WTC11 (cell line): ENCODE data around the gene C2orf92. TPM values are rescaled to one million over a fixed set of nuclear protein-coding genes. Genes with fewer than 3 reads are reported as not detected.

Experiments
- ATAC-seq: fragments of 200-7000 bp; cut with Tn5 transposase; 2 replicates; pipeline ENCODE4 v1.10.0; 2021; ENCODE audit warnings: mild to moderate bottlenecking, moderate library complexity
- CTCF ChIA-PET: fragments of 300-600 bp; sonication (Branson Sonifier 250); formaldehyde crosslinking; loops from one replicate; lab custom pipeline; 2021; ENCODE audit warnings: antibody characterized with exemption; lab: Charles Lee
- POLR2A ChIA-PET: fragments of 350-600 bp; sonication (Branson Sonifier 250); formaldehyde crosslinking; loops from one replicate; lab custom pipeline; 2021; ENCODE audit warnings: antibody characterized with exemption; lab: Charles Lee
- DNase-seq: peaks from one replicate; pipeline ENCODE4 v3.0.0; 2021; ENCODE audit warnings: low spot score
- H3K27ac Mint-ChIP-seq: 2 replicates; pipeline ENCODE4 v1.8.0; 2021; ENCODE audit warnings: mixed read lengths
- H3K27me3 Mint-ChIP-seq: 2 replicates; pipeline ENCODE4 v1.8.0; 2021; ENCODE audit warnings: low read depth, mild to moderate bottlenecking, moderate library complexity, mixed read lengths
- H3K36me3 Mint-ChIP-seq: 2 replicates; pipeline ENCODE4 v1.8.0; 2021; ENCODE audit warnings: mixed read lengths
- H3K4me1 Mint-ChIP-seq: 2 replicates; pipeline ENCODE4 v1.8.0; 2022; ENCODE audit warnings: mixed read lengths
- H3K4me3 Mint-ChIP-seq: 2 replicates; pipeline ENCODE4 v1.8.0; 2021; ENCODE audit warnings: mild to moderate bottlenecking, moderate library complexity, mixed read lengths
- H3K9me3 Mint-ChIP-seq: 2 replicates; pipeline ENCODE4 v1.8.0; 2021; ENCODE audit warnings: mixed read lengths
- CREM ChIP-seq: sonication (generic); formaldehyde crosslinking; IDR thresholded peaks from 2 replicates; pipeline ENCODE4 v1.8.1; 2022; ENCODE audit warnings: mild to moderate bottlenecking, missing genetic modification reagents, moderate library complexity
- GABPB1 ChIP-seq: sonication (generic); formaldehyde crosslinking; IDR thresholded peaks from 2 replicates; pipeline ENCODE4 v1.8.1; 2023; ENCODE audit warnings: mild to moderate bottlenecking, missing genetic modification reagents
- JAZF1 ChIP-seq: fragments of 250-450 bp; sonication (Bioruptor Pico); IDR thresholded peaks from 2 replicates; pipeline ENCODE4 v1.9.0; 2021; ENCODE audit warnings: moderate library complexity, mild to moderate bottlenecking, inconsistent platforms
- NFYB ChIP-seq: sonication (generic); formaldehyde crosslinking; conservative IDR thresholded peaks from 2 replicates; pipeline ENCODE4 v1.8.0; 2022; ENCODE audit warnings: low read depth, missing genetic modification reagents
- NR1H2 ChIP-seq: sonication (generic); formaldehyde crosslinking; IDR thresholded peaks from 2 replicates; pipeline ENCODE4 v1.9.0; 2021; ENCODE audit warnings: mild to moderate bottlenecking, moderate library complexity, missing genetic modification reagents
- NR3C1 ChIP-seq: sonication (generic); formaldehyde crosslinking; conservative IDR thresholded peaks from 2 replicates; pipeline ENCODE4 v1.8.1; 2023; ENCODE audit warnings: low read depth, mild to moderate bottlenecking, missing genetic modification reagents
- OVOL2 ChIP-seq: fragments of 250-450 bp; sonication (Bioruptor Pico); IDR thresholded peaks from 2 replicates; pipeline ENCODE4 v1.9.0; 2021; ENCODE audit warnings: mild to moderate bottlenecking, borderline replicate concordance
- ZNF232 ChIP-seq: sonication (generic); formaldehyde crosslinking; IDR thresholded peaks from 2 replicates; pipeline ENCODE4 v1.8.0; 2022; ENCODE audit warnings: mild to moderate bottlenecking, missing genetic modification reagents
- total RNA-seq: library from RNA; stranded (reverse); gene quantifications from 3 replicates; pipeline ENCODE4 v1.2.3, GENCODE V29; 2021
- TF ChIP-seq, protein P1 (sequence below): sonication (generic); formaldehyde crosslinking; IDR thresholded peaks from 2 replicates; pipeline ENCODE4 v1.8.0; 2022; ENCODE audit warnings: missing genetic modification reagents
- TF ChIP-seq, protein P2 (sequence below): fragments of 250-450 bp; sonication (Bioruptor Pico); conservative IDR thresholded peaks from 2 replicates; pipeline ENCODE4 v1.9.0; 2021; ENCODE audit warnings: mild to moderate bottlenecking
- TF ChIP-seq, protein P3 (sequence below): sonication (generic); formaldehyde crosslinking; IDR thresholded peaks from 2 replicates; pipeline ENCODE4 v1.8.1; 2023; ENCODE audit warnings: mild to moderate bottlenecking, missing genetic modification reagents
- TF ChIP-seq, protein P4 (sequence below): sonication (generic); formaldehyde crosslinking; IDR thresholded peaks from 2 replicates; pipeline ENCODE4 v1.8.1; 2022; ENCODE audit warnings: low read depth, mild to moderate bottlenecking, moderate library complexity, missing genetic modification reagents, borderline replicate concordance
- TF ChIP-seq, protein P5 (sequence below): sonication (generic); formaldehyde crosslinking; IDR thresholded peaks from 2 replicates; pipeline ENCODE4 v1.8.1; 2023; ENCODE audit warnings: mild to moderate bottlenecking, missing genetic modification reagents, moderate library complexity
- TF ChIP-seq, protein P6 (sequence below): sonication (generic); formaldehyde crosslinking; IDR thresholded peaks from 2 replicates; pipeline ENCODE4 v1.8.1; 2023; ENCODE audit warnings: mild to moderate bottlenecking, missing genetic modification reagents, borderline replicate concordance
- TF ChIP-seq, protein P7 (sequence below): sonication (generic); formaldehyde crosslinking; IDR thresholded peaks from 2 replicates; pipeline ENCODE4 v1.8.1; 2022; ENCODE audit warnings: missing genetic modification reagents, borderline replicate concordance
- TF ChIP-seq, protein P8 (sequence below): sonication (generic); formaldehyde crosslinking; IDR thresholded peaks from 2 replicates; pipeline ENCODE4 v1.8.0; 2022; ENCODE audit warnings: mild to moderate bottlenecking, missing genetic modification reagents

C2orf92 gene
- total RNA-seq, 1 experiment from 2014 or later: 5.2 TPM

DNA sequence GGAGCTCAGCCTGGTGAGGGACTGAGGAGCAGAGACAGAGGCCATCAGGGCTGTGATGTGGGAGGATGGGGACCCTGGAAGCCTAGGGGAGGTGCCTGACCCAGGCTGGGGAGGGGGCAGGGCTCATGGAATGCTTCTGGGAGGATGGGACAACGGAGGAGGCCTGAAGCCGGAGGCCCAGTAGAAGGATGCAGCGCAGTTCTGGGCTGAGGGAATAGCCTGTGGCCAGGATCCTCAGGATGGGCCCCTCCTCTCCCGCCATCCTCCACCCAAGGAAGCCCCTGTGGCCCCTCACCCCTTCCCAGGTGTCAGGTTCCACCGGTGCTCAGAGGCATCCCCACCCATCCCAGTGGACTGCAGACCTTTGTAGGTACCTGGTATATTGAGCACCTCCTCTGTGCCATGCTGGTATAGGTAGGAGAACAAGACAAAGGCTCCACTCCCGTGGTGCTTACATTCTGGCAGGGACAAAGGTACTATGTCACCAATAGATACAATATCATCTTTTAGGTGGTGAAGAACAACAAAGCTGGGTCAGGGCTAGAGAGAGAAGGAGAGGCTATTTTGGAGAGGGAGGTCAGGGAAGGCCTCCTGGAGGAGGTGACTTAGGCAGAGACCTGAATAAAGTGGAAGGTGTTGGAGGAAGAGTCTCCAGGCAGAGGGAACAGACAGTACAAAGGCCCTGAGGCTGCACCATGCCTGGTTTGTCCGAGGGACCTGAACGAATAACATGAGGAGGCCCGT lies 46.6 kb downstream of the C2orf92 start (continued):
- TF ChIP-seq, protein P1, sequence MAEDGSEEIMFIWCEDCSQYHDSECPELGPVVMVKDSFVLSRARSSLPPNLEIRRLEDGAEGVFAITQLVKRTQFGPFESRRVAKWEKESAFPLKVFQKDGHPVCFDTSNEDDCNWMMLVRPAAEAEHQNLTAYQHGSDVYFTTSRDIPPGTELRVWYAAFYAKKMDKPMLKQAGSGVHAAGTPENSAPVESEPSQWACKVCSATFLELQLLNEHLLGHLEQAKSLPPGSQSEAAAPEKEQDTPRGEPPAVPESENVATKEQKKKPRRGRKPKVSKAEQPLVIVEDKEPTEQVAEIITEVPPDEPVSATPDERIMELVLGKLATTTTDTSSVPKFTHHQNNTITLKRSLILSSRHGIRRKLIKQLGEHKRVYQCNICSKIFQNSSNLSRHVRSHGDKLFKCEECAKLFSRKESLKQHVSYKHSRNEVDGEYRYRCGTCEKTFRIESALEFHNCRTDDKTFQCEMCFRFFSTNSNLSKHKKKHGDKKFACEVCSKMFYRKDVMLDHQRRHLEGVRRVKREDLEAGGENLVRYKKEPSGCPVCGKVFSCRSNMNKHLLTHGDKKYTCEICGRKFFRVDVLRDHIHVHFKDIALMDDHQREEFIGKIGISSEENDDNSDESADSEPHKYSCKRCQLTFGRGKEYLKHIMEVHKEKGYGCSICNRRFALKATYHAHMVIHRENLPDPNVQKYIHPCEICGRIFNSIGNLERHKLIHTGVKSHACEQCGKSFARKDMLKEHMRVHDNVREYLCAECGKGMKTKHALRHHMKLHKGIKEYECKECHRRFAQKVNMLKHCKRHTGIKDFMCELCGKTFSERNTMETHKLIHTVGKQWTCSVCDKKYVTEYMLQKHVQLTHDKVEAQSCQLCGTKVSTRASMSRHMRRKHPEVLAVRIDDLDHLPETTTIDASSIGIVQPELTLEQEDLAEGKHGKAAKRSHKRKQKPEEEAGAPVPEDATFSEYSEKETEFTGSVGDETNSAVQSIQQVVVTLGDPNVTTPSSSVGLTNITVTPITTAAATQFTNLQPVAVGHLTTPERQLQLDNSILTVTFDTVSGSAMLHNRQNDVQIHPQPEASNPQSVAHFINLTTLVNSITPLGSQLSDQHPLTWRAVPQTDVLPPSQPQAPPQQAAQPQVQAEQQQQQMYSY (CRISPR knock-in tag): no peak
- TF ChIP-seq, protein P2, sequence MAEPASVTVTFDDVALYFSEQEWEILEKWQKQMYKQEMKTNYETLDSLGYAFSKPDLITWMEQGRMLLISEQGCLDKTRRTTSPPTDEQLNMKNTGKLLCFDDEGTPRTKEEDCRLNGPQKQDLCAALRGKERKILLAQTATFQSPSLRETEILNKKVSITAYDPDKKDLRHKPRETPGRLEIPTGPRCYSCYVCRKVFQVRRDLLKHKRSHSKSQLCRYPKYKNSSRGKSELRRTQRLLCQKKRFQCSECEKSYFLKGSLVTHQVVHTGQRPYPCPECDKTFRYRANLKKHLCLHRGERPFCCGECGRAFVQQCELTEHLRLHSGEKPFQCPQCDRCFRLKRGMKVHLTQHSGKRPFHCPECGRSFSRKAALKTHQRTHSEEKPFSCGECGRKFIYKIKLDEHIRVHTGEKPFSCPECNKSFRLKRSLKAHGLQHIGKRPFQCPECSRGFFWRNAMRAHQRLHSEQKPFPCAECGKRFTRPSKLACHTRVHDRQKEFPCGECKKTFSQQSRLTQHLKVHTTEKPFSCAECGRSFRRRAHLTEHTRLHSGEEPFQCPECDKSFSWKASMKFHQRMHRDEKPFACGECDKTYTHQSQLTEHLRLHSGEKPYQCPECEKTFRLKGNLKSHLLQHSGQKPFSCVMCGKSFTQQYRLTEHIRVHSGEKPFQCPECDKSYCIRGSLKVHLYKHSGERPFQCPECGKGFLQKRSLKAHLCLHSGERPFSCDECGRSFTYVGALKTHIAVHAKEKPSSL: no peak

DNA sequence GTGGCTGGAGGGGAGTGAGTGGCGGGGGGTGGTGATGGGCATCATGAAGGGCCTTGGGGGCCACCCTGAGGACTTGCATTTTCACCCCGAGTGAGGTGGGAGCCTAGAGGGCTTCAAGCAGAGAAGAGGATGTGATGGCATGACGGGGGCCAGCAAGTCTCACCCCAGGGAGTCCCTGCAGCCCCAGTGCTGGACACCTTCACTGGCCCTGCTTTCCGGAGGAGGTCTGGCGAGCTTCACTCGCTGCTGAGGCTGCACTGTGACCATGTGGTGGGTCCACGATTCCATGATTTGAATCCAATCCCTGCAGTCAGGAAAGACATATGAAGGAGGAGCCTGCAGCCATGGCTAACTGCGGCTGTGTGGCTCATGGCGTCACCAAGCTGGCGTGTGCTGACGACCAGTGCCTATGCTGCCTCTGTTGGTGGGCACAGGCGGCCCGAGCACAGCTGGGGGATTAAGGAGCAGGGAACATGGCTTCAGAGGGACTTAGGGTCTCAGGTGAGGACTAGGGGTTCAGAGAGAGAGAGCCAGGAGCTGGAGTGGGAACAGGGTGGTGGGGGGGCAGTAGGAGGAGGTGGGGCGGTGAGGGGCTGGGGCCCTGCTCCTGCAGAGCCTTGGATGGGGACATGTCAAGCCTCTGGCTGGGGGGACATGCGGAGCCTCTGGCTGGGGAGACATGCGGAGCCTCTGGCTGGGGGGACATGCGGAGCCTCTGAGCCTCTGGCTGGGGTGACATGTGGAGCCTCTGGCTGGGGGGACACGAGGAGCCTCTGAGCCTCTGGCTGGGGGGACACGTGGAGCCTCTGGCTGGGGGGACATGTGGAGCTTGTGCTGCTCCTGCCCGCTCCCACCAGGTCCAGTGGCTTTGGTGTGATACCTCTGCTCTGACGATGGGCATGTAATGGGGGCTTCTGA lies 47.4 kb downstream of the C2orf92 start:
- TF ChIP-seq NR1H2 (CRISPR knock-in tag) (no peak), ZNF232 (no peak), NR3C1 (CRISPR knock-in tag) (no peak), JAZF1 (CRISPR knock-in tag) (no peak), CREM (no peak), NFYB (CRISPR knock-in tag) (no peak), OVOL2 (CRISPR knock-in tag) (no peak), GABPB1 (CRISPR knock-in tag) (no peak)
- TF ChIP-seq, protein P3, sequence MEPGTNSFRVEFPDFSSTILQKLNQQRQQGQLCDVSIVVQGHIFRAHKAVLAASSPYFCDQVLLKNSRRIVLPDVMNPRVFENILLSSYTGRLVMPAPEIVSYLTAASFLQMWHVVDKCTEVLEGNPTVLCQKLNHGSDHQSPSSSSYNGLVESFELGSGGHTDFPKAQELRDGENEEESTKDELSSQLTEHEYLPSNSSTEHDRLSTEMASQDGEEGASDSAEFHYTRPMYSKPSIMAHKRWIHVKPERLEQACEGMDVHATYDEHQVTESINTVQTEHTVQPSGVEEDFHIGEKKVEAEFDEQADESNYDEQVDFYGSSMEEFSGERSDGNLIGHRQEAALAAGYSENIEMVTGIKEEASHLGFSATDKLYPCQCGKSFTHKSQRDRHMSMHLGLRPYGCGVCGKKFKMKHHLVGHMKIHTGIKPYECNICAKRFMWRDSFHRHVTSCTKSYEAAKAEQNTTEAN: no peak
- TF ChIP-seq, protein P4, sequence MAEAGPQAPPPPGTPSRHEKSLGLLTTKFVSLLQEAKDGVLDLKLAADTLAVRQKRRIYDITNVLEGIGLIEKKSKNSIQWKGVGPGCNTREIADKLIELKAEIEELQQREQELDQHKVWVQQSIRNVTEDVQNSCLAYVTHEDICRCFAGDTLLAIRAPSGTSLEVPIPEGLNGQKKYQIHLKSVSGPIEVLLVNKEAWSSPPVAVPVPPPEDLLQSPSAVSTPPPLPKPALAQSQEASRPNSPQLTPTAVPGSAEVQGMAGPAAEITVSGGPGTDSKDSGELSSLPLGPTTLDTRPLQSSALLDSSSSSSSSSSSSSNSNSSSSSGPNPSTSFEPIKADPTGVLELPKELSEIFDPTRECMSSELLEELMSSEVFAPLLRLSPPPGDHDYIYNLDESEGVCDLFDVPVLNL (CRISPR knock-in tag): no peak
- TF ChIP-seq, protein P5, sequence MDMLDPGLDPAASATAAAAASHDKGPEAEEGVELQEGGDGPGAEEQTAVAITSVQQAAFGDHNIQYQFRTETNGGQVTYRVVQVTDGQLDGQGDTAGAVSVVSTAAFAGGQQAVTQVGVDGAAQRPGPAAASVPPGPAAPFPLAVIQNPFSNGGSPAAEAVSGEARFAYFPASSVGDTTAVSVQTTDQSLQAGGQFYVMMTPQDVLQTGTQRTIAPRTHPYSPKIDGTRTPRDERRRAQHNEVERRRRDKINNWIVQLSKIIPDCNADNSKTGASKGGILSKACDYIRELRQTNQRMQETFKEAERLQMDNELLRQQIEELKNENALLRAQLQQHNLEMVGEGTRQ (CRISPR knock-in tag): no peak
- TF ChIP-seq, protein P6, sequence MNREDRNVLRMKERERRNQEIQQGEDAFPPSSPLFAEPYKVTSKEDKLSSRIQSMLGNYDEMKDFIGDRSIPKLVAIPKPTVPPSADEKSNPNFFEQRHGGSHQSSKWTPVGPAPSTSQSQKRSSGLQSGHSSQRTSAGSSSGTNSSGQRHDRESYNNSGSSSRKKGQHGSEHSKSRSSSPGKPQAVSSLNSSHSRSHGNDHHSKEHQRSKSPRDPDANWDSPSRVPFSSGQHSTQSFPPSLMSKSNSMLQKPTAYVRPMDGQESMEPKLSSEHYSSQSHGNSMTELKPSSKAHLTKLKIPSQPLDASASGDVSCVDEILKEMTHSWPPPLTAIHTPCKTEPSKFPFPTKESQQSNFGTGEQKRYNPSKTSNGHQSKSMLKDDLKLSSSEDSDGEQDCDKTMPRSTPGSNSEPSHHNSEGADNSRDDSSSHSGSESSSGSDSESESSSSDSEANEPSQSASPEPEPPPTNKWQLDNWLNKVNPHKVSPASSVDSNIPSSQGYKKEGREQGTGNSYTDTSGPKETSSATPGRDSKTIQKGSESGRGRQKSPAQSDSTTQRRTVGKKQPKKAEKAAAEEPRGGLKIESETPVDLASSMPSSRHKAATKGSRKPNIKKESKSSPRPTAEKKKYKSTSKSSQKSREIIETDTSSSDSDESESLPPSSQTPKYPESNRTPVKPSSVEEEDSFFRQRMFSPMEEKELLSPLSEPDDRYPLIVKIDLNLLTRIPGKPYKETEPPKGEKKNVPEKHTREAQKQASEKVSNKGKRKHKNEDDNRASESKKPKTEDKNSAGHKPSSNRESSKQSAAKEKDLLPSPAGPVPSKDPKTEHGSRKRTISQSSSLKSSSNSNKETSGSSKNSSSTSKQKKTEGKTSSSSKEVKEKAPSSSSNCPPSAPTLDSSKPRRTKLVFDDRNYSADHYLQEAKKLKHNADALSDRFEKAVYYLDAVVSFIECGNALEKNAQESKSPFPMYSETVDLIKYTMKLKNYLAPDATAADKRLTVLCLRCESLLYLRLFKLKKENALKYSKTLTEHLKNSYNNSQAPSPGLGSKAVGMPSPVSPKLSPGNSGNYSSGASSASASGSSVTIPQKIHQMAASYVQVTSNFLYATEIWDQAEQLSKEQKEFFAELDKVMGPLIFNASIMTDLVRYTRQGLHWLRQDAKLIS (CRISPR knock-in tag): no peak
- TF ChIP-seq, protein P7, sequence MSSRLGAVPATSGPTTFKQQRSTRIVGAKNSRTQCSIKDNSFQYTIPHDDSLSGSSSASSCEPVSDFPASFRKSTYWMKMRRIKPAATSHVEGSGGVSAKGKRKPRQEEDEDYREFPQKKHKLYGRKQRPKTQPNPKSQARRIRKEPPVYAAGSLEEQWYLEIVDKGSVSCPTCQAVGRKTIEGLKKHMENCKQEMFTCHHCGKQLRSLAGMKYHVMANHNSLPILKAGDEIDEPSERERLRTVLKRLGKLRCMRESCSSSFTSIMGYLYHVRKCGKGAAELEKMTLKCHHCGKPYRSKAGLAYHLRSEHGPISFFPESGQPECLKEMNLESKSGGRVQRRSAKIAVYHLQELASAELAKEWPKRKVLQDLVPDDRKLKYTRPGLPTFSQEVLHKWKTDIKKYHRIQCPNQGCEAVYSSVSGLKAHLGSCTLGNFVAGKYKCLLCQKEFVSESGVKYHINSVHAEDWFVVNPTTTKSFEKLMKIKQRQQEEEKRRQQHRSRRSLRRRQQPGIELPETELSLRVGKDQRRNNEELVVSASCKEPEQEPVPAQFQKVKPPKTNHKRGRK (CRISPR knock-in tag): no peak
- TF ChIP-seq, protein P8, sequence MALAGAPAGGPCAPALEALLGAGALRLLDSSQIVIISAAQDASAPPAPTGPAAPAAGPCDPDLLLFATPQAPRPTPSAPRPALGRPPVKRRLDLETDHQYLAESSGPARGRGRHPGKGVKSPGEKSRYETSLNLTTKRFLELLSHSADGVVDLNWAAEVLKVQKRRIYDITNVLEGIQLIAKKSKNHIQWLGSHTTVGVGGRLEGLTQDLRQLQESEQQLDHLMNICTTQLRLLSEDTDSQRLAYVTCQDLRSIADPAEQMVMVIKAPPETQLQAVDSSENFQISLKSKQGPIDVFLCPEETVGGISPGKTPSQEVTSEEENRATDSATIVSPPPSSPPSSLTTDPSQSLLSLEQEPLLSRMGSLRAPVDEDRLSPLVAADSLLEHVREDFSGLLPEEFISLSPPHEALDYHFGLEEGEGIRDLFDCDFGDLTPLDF (CRISPR knock-in tag): no peak
- Mint-ChIP-seq H3K4me1 (peaks cover 37% of the 10 kb centered on the region), H3K36me3 (no peaks in the 10 kb centered on the region), H3K9me3 (no peaks in the 10 kb centered on the region), H3K4me3 (no peak overlapping the region), H3K27ac (no peak overlapping the region), H3K27me3 (no peaks in the 10 kb centered on the region; the same call in 1 of the 2 replicates)
- ATAC-seq (no peak), DNase-seq (no peak)
- ChIA-PET POLR2A (no interaction called here), CTCF (interaction anchor here (0.7 to 3.5 kb wide), 2 partner anchors 24 to 71 kb away, joined by 3 to 13 read pairs; partner anchors contain the start of gene COX5B)
